ENCODE results near the gene ACVRL1.

DNA sequence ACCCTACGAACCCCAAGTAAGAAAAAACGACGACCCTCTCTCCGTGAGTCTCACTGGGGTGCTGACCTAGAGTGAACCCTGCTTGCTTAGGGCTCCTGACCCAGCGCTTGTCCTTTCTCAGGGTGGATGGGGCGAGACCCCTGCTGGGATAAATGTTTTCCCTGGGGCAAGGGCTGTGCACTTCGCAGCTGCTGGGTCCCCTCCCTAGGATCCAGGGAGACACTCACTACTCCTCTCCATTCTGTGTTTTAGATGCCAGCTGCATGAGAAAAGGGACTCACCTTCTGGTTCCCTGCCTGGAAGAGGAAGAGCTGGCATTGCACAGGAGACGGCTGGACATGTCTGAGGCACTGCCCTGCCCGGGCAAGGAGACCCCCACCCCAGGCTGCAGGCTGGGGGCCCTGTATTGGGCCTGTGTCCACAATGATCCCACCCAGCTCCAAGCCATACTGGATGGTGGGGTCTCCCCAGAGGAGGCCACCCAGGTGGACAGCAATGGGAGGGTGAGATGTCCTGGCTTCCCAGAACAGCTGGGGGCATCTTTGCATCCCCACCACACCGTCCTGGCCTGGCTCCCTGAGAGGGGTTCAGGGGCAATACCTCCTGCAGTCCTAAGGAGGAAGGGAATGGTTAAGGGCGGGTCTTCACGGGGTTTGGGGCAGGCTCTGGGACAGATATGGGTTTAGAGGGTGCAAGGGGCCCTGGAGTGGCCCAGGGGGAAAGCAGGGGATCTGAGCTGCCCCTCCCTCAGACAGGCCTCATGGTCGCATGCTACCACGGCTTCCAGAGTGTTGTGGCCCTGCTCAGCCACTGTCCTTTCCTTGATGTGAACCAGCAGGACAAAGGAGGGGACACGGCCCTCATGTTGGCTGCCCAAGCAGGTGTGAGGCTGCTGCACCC lies 18.7 kb upstream of the ACVRL1 start:
- TF ChIP-seq CTCF (IDR thresholded peaks at IDR 0.05), result no peak
- no peak for TF ChIP-seq EZH2 (IDR thresholded peaks at IDR 0.05; ENCODE audit: borderline replicate concordance, insufficient read depth, low read depth, low read length, poor library complexity, severe bottlenecking)

Data from B cell (primary cell).